Mesothelial cell of epicardium (in vitro differentiated cells): Measurements from ENCODE around the gene CES3. TPM values are rescaled to one million over a fixed set of nuclear protein-coding genes. Genes with fewer than 3 reads are reported as not detected.

ENCODE experiments used
- DNase-seq, 2 experiments: peaks; one replicate each; pipeline ENCODE4 v3.0.0; 2021; ENCODE audit warnings: low spot score in 2 of 2; ENCODE audit not compliant: unreplicated experiment in 2 of 2
- H3K27ac Mint-ChIP-seq: 2 replicates; pipeline ENCODE4 v1.8.0; 2021; ENCODE audit warnings: mixed read lengths
- H3K27me3 Mint-ChIP-seq: 2 replicates; pipeline ENCODE4 v1.8.0; 2021; ENCODE audit warnings: low read depth, mixed read lengths
- H3K36me3 Mint-ChIP-seq: 2 replicates; pipeline ENCODE4 v1.8.0; 2021; ENCODE audit warnings: mixed read lengths
- H3K4me1 Mint-ChIP-seq: 2 replicates; pipeline ENCODE4 v1.8.0; 2021; ENCODE audit warnings: mixed read lengths
- H3K4me3 Mint-ChIP-seq: 2 replicates; pipeline ENCODE4 v1.8.0; 2021; ENCODE audit warnings: mild to moderate bottlenecking, moderate library complexity, mixed read lengths
- H3K9me3 Mint-ChIP-seq: 2 replicates; pipeline ENCODE4 v1.8.0; 2021; ENCODE audit warnings: mixed read lengths
- CTCF ChIP-seq: fragments of 200-600 bp; sonication (generic); IDR thresholded peaks from one replicate; pipeline ENCODE4 v1.5.0; 2021; ENCODE audit warnings: antibody characterized with exemption; ENCODE audit not compliant: unreplicated experiment
- total RNA-seq: library from RNA; stranded (reverse); gene quantifications from 3 replicates; pipeline ENCODE4 v1.2.1, GENCODE V29; 2021

The CES3 gene
- total RNA-seq, 1 donor from 2014 or later: 5.1 TPM

DNA sequence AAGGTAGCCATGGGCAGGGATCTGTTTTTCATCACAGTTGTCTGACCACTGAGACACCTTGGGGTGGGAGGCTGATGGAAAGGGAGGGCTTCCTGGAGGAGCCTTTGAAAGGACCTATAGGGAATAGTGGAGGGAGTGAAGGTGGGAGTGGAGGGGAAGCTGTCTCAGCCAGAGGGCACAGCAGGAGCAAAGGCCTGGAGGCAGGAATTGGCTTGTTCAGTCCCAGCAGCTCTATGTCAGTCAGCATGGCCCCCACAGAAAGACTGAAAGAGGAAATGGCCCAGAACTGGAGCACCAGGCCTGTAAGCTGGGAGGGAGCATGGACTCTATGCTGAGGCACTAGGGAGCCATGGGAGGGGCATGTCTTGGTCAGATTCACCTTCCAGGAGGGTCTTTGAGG is 55.1 kb downstream of the CES3 start:
- no peak overlapping the region for H3K4me3 Mint-ChIP-seq
- no peaks in the 10 kb centered on the region for H3K36me3 Mint-ChIP-seq
- no peak overlapping the region for H3K27ac Mint-ChIP-seq
- TF ChIP-seq CTCF: no peak
- H3K4me1 Mint-ChIP-seq: peaks cover 28% of the 10 kb centered on the region
- no peak for DNase-seq
- no peaks in the 10 kb centered on the region for H3K27me3 Mint-ChIP-seq
- no peaks in the 10 kb centered on the region for H3K9me3 Mint-ChIP-seq

DNA sequence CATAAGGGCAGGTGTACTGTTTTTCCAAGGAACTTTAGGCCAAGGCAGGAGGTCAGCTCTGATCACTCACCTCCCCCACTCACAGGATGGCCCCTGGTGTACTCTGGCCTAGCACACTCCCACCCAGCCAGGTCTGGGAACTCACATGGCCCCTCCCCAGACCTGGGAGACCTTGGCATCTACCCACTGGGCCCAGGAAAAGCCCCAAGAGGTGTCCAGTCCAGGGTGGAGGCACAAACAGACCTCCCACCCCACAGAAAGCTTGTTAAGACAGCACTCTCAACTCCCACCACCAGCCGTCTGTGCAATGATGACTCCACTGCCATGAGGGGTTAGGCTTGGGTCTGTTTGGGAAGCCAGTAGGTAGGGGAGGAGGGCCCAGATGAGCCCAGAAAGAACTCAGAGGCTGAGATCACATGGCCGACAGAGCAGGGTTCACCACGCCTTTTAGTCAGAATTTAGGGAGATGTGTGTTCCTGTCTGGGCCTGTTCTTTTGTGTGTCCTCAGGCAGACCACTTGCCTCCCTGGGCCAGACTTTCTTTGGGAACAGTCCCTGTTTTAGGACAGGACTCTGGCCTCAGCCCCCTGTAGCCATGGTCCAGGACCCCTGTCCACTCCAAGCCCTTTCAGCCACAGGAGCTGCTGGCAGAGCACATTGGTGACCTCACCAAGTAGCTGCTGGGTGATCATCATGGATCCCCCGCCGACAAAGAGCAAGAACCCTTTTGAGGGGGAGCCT is 55.8 kb downstream of the CES3 start:
- Mint-ChIP-seq H3K27ac (no peak overlapping the region), H3K9me3 (no peaks in the 10 kb centered on the region), H3K36me3 (no peaks in the 10 kb centered on the region), H3K4me1 (peaks cover 28% of the 10 kb centered on the region), H3K27me3 (no peaks in the 10 kb centered on the region), H3K4me3 (no peak overlapping the region)
- no peak for TF ChIP-seq CTCF
- no peak for DNase-seq

- H3K36me3 Mint-ChIP-seq: no peaks in the 10 kb centered on the region
- H3K4me1 Mint-ChIP-seq: peaks cover 29% of the 10 kb centered on the region
- H3K27ac Mint-ChIP-seq: no peak overlapping the region
- TF ChIP-seq CTCF: no peak
- no peak overlapping the region for H3K4me3 Mint-ChIP-seq
- DNase-seq: no peak
- no peaks in the 10 kb centered on the region for H3K27me3 Mint-ChIP-seq
- no peaks in the 10 kb centered on the region for H3K9me3 Mint-ChIP-seq
Observed at GRCh38 chr16:67017421-67017750, 56.3 kb downstream of the CES3 start.

DNA sequence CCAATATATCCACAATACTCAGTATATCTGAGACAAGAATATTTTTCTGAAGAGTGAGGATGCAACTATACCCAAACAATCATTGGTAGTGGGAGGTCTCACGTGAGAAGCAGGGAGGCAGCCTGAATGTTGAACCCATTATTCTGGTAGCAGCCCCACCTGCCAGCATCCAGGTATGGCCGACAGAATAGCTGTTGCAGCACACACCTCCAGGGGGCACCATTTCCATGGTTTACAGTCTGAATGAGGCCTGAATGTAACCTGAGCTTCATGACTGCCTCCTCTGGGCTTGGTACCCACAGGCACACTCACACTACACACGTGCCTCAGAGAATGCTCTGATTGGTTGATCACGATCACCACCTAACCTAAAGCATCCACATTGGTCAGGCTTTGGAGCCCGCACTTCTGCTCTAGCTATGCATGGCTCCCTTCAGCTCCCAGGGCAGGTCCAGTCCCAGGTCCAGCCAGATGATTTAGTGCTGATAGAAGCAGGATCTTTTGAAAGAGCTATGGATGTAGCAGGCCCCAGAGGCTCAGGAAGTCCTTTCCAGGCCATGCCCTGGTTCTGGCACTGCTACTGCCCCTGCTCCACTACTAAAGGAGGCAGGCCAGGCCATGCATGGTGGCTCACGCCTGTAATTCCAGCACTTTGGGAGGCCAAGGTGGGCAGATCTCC is 56.9 kb downstream of the CES3 start:
- Mint-ChIP-seq H3K9me3 (no peaks in the 10 kb centered on the region), H3K27me3 (no peaks in the 10 kb centered on the region), H3K4me3 (no peak overlapping the region), H3K4me1 (peaks cover 35% of the 10 kb centered on the region), H3K27ac (no peak overlapping the region), H3K36me3 (no peaks in the 10 kb centered on the region)
- DNase-seq: peak; percentile 50 to 78
- peak; percentile 70 for TF ChIP-seq CTCF

GRCh38 chr16:67019171-67019570 is 58.1 kb downstream of the CES3 start:
- Mint-ChIP-seq H3K27ac (no peak overlapping the region), H3K9me3 (no peaks in the 10 kb centered on the region), H3K4me3 (no peak overlapping the region), H3K4me1 (peaks cover 32% of the 10 kb centered on the region), H3K27me3 (no peaks in the 10 kb centered on the region), H3K36me3 (no peaks in the 10 kb centered on the region)
- TF ChIP-seq CTCF: no peak
- DNase-seq: peak in 1 of 2 experiments; percentile 19
